ENCODE data around the gene HRK.

GRCh38 chr12:116808113-116809105 lies 72.8 kb downstream of the HRK start:
- TF ChIP-seq POLR2A (IDR thresholded peaks at IDR 0.05): no peak
- no peak for TF ChIP-seq CTCF (IDR thresholded peaks at IDR 0.05)

Data from Peyer's patch (tissue), 4 donors.